Thyroid gland (tissue), 4 donors: ENCODE results near the gene PNPLA2.

ENCODE experiments used
- POLR2A ChIP-seq, 2 donors: fragments of 450-650 bp; IDR thresholded peaks; one replicate each; pipeline ENCODE4 v1.6.1; 2017; ENCODE audit warnings: antibody characterized with exemption in 2 of 2, mild to moderate bottlenecking in 2 of 2, moderate library complexity in 1 of 2
- TF ChIP-seq, protein P1 (sequence below), 6 experiments: fragments of 200-600 bp in 3 of 6; fragments of 450-650 bp in 3 of 6; sonication (generic) in 3 of 6; IDR thresholded peaks; one replicate each; pipeline ENCODE4 v1.5.1; 2016 to 2019; ENCODE audit warnings: antibody characterized with exemption in 6 of 6, mild to moderate bottlenecking in 2 of 6, inconsistent platforms in 1 of 6, moderate library complexity in 1 of 6

- TF ChIP-seq, protein P1, sequence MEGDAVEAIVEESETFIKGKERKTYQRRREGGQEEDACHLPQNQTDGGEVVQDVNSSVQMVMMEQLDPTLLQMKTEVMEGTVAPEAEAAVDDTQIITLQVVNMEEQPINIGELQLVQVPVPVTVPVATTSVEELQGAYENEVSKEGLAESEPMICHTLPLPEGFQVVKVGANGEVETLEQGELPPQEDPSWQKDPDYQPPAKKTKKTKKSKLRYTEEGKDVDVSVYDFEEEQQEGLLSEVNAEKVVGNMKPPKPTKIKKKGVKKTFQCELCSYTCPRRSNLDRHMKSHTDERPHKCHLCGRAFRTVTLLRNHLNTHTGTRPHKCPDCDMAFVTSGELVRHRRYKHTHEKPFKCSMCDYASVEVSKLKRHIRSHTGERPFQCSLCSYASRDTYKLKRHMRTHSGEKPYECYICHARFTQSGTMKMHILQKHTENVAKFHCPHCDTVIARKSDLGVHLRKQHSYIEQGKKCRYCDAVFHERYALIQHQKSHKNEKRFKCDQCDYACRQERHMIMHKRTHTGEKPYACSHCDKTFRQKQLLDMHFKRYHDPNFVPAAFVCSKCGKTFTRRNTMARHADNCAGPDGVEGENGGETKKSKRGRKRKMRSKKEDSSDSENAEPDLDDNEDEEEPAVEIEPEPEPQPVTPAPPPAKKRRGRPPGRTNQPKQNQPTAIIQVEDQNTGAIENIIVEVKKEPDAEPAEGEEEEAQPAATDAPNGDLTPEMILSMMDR (IDR thresholded peaks at IDR 0.05) = no peak
- TF ChIP-seq POLR2A (IDR thresholded peaks at IDR 0.05) = no peak
Measured at GRCh38 chr11:850775-851763, 32.4 kb downstream of the PNPLA2 start.
